Cerebellar nuclear complex (tissue), 1 donor: ENCODE results near the gene RUBCN.
"Not testable (repeated sequence)": the region's sequence is repeated elsewhere in the genome, so short reads cannot be mapped to it uniquely, and the experiment has no call there.

Experiments
- DNase-seq, 2 experiments: peaks; one replicate each; lab custom pipeline; 2025; lab: John Stamatoyannopoulos, UW

The RUBCN gene

DNA sequence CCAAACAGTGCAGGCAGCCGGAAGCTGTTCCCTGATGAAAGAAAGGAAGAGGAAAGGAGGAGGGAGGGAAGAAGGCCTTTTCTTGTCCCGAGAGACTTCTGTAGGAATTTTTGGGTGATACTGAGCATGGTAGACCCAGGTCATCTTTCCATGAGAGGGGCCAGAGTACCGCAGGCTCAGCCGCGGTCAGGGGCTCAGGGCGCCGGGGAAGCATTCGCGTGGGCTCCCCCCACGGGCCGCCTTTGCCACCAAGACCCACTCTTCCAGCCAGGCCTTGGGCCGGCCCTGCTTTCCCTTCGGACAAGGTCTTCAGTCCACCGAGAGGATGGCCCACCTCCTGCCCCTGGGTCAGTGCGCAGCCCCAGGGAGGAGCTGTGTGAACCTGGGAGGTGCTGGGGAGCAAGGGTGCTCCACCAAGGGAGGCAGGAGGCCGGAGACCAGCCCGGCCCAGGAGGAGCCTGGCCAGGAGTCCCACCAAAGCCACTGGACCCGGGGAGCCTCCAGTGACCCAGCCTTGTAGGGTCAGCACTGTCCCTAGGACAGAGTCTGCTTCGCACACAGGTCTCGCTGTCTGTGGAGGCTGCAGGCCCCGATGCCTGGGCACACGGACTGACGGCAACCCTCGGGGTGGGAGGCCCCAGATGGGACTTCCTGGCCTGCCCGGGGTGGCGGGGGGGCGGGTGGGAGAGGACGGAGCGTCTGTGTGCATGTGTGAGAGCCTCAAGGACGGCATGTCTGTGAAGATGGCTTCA is 79.0 kb downstream of the RUBCN start:
- DNase-seq, result not testable (repeated sequence)

GRCh38 chr3:197656960-197657359 is 79.7 kb downstream of the RUBCN start:
- DNase-seq, result not testable (repeated sequence)

DNA sequence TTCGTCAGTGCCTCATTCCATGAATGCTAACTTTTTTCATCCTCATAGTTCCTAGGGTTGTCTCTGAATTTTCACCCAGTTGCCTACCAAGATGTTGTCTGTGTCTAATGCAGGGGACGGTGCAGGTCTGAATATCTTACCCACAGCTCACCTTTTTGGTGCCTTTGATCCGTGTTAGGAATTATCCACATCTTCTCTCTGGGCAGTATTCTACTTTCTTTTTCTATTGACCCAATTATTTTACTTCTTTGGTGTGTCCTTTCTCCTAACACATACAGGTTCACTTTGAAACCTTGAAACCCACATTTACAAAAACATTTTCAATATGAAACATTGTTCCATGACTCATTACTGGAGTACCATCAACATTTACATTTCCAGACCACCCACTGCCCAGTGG is 80.6 kb downstream of the RUBCN start:
- DNase-seq, result not testable (repeated sequence)

DNA sequence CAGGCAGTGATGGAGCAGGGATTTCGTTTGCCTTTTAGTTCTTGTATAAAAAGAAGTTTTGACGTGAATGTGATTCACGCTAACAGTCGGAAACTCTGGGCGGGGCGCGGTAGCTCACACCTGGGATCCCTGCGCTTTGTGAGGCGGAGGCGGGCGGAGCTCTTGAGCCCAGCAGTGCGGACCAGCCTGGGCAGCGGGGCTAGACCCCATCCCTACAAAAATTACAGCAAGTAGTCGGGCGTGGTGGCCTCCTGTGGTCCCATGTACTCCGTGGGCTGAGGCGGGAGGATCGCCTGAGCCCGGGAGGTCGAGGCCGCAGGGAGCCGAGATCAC is 81.7 kb downstream of the RUBCN start:
- DNase-seq, result not testable (repeated sequence)

DNA sequence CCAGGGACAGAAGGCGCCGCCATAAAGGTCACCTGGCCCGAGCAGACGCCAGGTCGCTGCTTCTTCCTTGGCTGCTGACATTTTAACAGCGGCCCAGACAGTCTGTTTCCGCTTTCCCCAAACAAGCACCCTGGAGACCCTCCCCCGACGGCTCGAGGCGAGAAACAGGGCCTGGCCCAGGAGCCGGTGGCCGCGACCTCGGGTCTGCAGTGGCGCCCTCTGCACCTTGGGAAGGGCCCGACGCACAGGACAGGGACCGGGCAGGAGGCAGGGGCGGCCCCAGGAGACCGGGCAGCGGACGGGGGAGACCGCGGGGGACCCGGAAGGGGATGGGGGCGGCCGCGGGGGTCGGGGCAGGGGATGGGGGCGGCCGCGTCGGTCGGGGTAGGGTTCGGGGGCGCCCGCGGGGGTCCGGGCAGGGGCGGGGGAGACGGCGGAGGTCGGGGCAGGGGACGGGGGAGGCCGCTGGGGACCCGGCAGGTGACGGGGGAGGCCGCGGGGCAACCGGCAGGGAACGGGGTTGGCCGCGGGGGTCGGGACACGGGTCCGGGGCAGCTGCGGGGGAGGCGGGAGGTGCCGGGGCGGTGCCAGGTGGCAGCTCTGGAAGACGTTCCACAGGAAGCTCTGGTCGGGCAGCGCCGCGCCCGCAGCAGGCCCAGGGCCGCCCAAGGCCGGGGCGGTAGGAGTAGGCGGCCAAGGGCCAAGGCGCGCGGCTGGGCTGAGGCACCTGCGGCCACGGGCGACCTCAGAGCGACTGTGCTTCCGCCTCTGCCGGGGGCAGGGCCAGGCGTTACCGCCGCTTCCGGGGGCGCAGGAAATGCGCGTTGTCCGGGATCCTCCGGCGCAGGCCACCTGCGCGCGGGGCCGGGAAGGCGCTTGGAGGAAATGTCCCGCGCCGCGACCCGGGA is 82.4 kb downstream of the RUBCN start:
- DNase-seq, result not testable (repeated sequence)

DNA sequence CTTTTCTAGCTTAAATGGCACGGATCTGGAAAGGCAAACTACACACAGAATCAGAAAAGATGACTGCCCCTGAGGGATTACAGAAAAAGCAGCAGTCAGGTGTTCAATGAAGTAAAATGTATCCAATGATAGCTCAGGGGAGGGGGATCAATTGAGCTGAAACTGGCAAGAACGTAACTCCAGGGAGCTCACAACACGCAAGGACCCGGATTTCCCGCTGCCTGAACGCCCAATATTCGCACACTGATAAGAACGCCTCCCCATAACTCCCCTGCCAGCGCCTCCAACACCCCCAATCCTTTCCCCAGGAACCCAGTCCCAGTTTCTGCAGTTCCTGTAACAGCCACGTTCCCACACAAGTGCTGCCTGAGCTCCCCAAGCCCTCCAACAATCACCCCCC is 83.8 kb downstream of the RUBCN start:
- not testable (repeated sequence) for DNase-seq

- DNase-seq, result not testable (repeated sequence)
These were observed 89.1 kb downstream of the RUBCN start for GRCh38 chr3:197647649-197648048.

DNA sequence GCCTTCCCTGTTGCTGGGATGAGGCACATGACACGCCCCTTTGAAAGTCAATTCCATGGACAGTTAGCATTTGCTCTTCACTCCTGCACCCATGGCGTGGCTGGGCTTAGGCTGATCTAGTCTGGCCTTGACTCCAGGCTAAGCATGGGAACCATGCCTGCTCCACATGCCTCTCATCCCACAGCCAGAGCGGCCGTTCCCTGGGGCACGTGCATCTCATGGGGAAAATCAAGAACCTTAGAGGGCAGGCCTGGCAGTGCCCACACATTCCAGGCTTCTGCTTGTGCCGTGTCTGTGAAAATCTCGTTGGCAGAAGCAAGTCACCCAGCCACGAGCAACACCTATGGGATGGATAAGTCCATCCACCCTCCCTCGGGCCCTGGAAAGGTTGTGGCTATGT is 89.5 kb downstream of the RUBCN start:
- DNase-seq, result not testable (repeated sequence)

GRCh38 chr3:197646294-197646693 is 90.4 kb downstream of the RUBCN start:
- DNase-seq, result not testable (repeated sequence)

GRCh38 chr3:197637556-197637955 is 99.1 kb downstream of the RUBCN start:
- DNase-seq, result not testable (repeated sequence)

DNA sequence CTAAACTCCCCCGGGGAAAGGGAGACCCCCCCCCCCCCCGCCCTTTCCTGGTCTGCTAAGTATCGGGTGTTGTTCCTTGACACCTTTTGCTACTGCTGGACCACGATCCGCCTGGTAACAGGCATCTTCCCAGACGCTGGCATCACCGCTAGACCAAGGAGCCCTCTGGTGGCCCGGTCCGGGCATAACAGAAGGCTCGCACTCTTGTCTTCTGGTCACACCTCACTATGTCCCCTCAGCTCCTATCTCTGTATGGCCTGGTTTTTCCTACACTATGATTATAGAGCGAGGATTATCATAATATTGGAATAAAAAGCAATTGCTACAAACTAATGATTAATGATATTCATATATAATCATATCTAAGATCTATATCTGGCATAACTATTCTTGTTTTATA is 104.7 kb downstream of the RUBCN start:
- not testable (repeated sequence) for DNase-seq

GRCh38 chr3:197630766-197631165 is 105.9 kb downstream of the RUBCN start:
- not testable (repeated sequence) for DNase-seq

DNA sequence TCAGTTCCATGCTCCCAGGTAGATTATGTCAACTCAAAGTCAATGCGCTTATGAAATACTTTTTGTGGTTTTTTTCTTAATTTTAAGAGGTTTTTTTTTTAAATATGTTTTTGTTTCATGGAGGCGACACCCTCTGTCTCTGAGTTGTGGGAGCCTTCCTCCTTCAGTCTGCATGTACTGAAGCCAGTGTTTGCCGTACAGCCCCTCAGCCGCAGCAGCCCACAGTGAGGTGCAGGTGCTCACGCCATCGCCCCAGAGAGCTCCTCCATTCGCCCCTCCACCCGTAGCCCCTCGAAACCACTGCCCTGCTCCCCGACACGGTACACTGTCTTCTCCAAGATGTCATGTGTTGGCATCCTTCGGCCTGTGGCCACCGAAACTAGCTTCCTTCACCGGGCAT is 107.4 kb downstream of the RUBCN start:
- not testable (repeated sequence) for DNase-seq

- DNase-seq, result not testable (repeated sequence)
These were observed 108.8 kb downstream of the RUBCN start for GRCh38 chr3:197627772-197628523.

DNA sequence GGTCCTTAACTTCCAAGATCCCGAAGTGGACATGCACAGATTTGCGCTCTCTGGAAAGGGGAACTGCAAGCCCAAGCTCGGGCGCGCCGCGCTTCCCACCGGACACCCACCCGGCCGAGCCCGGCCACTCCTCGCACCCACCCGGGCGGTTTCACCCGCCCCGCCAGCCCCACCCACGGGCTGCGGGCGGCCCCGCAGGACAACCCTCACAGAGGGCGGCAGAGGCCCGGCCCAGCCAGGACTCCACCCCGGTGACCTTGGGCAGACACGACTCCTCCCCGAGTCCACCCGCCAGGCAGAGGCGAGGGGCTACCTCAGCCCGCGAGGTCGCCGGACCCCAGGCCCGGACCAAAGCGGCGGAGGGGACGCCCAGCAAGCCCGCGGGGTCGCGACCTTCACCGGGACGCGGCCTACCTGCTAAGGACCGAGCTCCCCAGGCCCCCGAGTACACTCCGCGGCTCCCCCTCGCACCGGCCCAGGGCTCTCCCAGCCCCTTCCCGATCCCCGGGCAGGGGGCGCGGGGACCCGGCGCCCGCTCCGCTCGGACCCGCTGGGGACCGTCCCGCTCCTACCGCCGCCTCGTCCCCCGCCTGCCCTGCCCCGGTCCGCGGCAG is 109.4 kb downstream of the RUBCN start:
- DNase-seq, result not testable (repeated sequence)

- DNase-seq, result not testable (repeated sequence)
These were observed 110.1 kb downstream of the RUBCN start for GRCh38 chr3:197626404-197627157.

DNA sequence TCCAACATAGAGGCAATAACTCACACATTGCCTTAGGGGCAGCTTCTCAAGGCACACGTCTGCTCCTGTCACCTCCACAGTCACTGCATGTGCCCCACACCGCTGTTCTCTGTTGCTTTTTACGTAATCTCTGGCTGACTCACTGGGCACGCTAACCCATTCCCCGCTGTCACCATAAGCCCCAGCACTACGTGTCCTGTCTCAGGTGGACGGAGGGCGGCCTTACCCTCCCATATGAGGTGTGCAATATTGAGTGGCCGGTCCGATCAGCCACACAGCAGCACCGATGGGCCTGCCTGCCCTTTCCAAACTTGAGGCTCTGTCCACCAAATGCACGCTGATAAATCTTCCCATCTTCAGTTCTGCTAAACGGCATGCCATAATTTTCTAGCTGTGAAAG is 115.2 kb downstream of the RUBCN start:
- DNase-seq, result not testable (repeated sequence)
